Upper lobe of right lung (tissue), 1 donor: Measurements from ENCODE around the gene FARSA. TPM values are rescaled to one million over a fixed set of nuclear protein-coding genes. Genes with fewer than 3 reads are reported as not detected.

Experiments
- ATAC-seq: fragments of 200-7000 bp; cut with Tn5 transposase; one replicate; pipeline ENCODE4 v1.9.1; 2020; ENCODE audit warnings: mild to moderate bottlenecking, moderate library complexity
- DNase-seq: peaks from one replicate; pipeline ENCODE4 v3.0.0-alpha.2; 2020
- H3K27ac ChIP-seq: fragments of 200-600 bp; one replicate; pipeline ENCODE4 v1.8.0; 2022
- H3K27me3 ChIP-seq: fragments of 200-600 bp; one replicate; pipeline ENCODE4 v1.8.0; 2022; ENCODE audit warnings: mild to moderate bottlenecking
- H3K36me3 ChIP-seq: fragments of 200-600 bp; one replicate; pipeline ENCODE4 v1.8.0; 2022
- H3K4me1 ChIP-seq: fragments of 200-600 bp; one replicate; pipeline ENCODE4 v1.8.0; 2022
- H3K4me3 ChIP-seq: fragments of 200-600 bp; one replicate; pipeline ENCODE4 v1.8.0; 2022; ENCODE audit warnings: mild to moderate bottlenecking
- H3K9me3 ChIP-seq: fragments of 200-600 bp; one replicate; pipeline ENCODE4 v1.8.0; 2022
- CTCF ChIP-seq: fragments of 200-600 bp; IDR thresholded peaks from one replicate; pipeline ENCODE4 v1.8.0; 2022; ENCODE audit warnings: antibody characterized with exemption
- intact Hi-C: fragments of 100-400 bp; cut with DNase I; formaldehyde crosslinking; loops from one replicate; pipeline ENCODE4 v1.11.0; 2022
- total RNA-seq: library from RNA; stranded (reverse); fragmentation: NEBNext Ultra II Directional; extraction: Animal tissue kit (Norgen Biotek cat#: 25700); gene quantifications from one replicate; pipeline ENCODE4 v1.2.1, GENCODE V29; 2021
- donor health status: DM: no; HTN: yes; CAD: no; lungs with severe emphysema.

FARSA gene
- total RNA-seq, 1 donor from 2014 or later = 39.5 TPM

- intact Hi-C loops = no loop called here
Observed at GRCh38 chr19:12885749-12886650, 47.5 kb downstream of the FARSA start.

GRCh38 chr19:12884926-12885748, 48.4 kb downstream of the FARSA start:
- Histone ChIP-seq H3K36me3 (no peaks in the 10 kb centered on the region), H3K9me3 (no peaks in the 10 kb centered on the region), H3K27ac (no peak overlapping the region), H3K4me1 (peaks cover 16% of the 10 kb centered on the region), H3K4me3 (peak overlapping the region; percentile 44), H3K27me3 (peaks cover 12% of the 10 kb centered on the region)
- ATAC-seq (peak; percentile 78), DNase-seq (peak; percentile 95)
- intact Hi-C loops = no loop called here
- TF ChIP-seq CTCF = peak; percentile 66

More at GRCh38 chr19:12885749-12886650, 47.5 kb downstream of the FARSA start:
- Histone ChIP-seq H3K9me3 (no peaks in the 10 kb centered on the region), H3K36me3 (no peaks in the 10 kb centered on the region), H3K4me1 (peaks cover 9% of the 10 kb centered on the region), H3K4me3 (peak overlapping the region; percentile 44), H3K27me3 (peaks cover 12% of the 10 kb centered on the region), H3K27ac (no peak overlapping the region)
- TF ChIP-seq CTCF = no peak
- DNase-seq (no peak), ATAC-seq (no peak)

- DNase-seq = no peak
- H3K9me3 ChIP-seq = no peaks in the 10 kb centered on the region
- no peak overlapping the region for H3K27ac ChIP-seq
- intact Hi-C loops = no loop called here
- peaks cover 12% of the 10 kb centered on the region for H3K27me3 ChIP-seq
- peaks cover 17% of the 10 kb centered on the region for H3K4me1 ChIP-seq
- no peaks in the 10 kb centered on the region for H3K36me3 ChIP-seq
- no peak for TF ChIP-seq CTCF
- H3K4me3 ChIP-seq = peak overlapping the region; percentile 44
- ATAC-seq = no peak
Observed at GRCh38 chr19:12884627-12884925, 48.9 kb downstream of the FARSA start.

- peaks cover 17% of the 10 kb centered on the region for H3K4me1 ChIP-seq
- H3K27me3 ChIP-seq = peaks cover 12% of the 10 kb centered on the region
- intact Hi-C loops = no loop called here
Observed at GRCh38 chr19:12884202-12884601, 49.3 kb downstream of the FARSA start.

GRCh38 chr19:12882589-12882988, 50.9 kb downstream of the FARSA start:
- peaks cover 12% of the 10 kb centered on the region for H3K27me3 ChIP-seq
- ATAC-seq = no peak
- DNase-seq = no peak
- no peak for TF ChIP-seq CTCF
- H3K9me3 ChIP-seq = no peaks in the 10 kb centered on the region
- no peak overlapping the region for H3K27ac ChIP-seq
- peaks cover 11% of the 10 kb centered on the region for H3K36me3 ChIP-seq
- intact Hi-C loops = no loop called here
- H3K4me1 ChIP-seq = peaks cover 17% of the 10 kb centered on the region
- no peak overlapping the region for H3K4me3 ChIP-seq

More at GRCh38 chr19:12884202-12884601, 49.3 kb downstream of the FARSA start:
- ATAC-seq (no peak), DNase-seq (no peak)
- H3K36me3 ChIP-seq = no peaks in the 10 kb centered on the region
- no peak overlapping the region for H3K4me3 ChIP-seq
- no peak overlapping the region for H3K27ac ChIP-seq
- no peaks in the 10 kb centered on the region for H3K9me3 ChIP-seq
- no peak for TF ChIP-seq CTCF
